Activated CD4-positive, CD25-positive, alpha-beta regulatory T cell treated with anti-CD3 and anti-CD28 coated beads, Interleukin-2, amount 50 U/mL, for 72 hours (primary cell): ENCODE measurements around the gene KCNMA1.
"Not testable (repeated sequence)": the region's sequence is repeated elsewhere in the genome, so short reads cannot be mapped to it uniquely, and the experiment has no call there.

Experiments
- DNase-seq: peaks from one replicate; pipeline ENCODE4 v3.0.0; 2021

The KCNMA1 gene

GRCh38 chr10:77436257-77436975 is 201.2 kb downstream of the KCNMA1 start:
- no peak for DNase-seq

- DNase-seq: no peak
These were observed 204.1 kb downstream of the KCNMA1 start for GRCh38 chr10:77433546-77433945.

DNA sequence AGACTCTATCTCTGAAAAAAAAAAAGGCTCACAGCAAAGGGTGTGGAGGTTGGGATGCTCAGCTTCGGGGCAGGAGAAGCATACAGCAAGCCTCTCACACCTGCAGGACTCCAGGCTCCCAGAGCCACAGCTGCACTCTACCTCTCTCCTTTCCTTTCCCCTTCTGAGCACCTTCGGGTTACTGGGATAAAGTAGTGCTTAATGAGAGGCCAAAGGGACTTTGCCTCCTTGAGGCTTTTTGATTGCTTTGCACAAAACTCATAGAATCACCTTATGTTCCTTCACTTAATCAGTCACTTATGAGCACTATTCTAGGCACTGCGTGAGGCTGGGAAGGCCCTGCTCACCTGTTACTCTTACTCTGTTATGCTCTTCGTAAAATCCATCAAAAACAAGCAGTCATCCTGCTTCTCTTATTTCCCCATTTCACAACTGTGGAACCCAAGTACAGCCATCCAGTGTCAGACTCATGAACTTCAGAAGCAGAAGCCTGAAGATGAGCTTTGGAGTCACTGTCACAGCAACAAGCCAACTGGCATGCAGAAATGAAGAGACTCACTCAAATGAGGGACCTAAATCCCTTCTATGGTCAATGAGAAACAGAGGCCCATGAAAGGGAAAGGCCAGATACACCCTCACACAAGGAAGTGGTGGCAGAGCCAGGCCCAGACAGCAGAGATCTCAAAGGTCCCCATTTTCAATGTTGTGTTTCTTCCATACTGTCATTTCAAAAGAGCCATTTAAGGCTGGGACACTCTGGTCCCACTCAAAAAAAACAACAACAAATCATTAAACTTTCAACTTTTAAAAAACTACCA is 205.4 kb downstream of the KCNMA1 start:
- no peak for DNase-seq

- DNase-seq: no peak
These were observed 206.4 kb downstream of the KCNMA1 start for GRCh38 chr10:77431209-77431611.

DNA sequence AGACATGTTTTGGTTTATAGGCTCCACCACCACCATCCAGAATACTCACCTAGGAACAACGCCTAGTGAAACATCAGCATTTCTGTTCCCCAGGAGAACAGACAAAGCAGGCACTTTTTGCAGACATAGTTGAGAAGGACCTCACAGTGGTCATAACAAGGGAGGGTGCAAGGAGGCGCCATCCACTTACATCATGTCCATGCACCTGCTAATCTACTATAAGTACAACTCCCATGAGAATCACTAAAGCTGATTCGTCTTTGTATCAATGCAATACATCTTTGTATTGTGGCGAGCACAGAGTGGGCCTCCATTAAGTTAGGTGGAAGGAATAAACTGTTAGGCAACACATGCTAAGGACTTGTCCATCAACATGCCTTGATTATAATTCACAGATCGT is 207.1 kb downstream of the KCNMA1 start:
- no peak for DNase-seq

DNA sequence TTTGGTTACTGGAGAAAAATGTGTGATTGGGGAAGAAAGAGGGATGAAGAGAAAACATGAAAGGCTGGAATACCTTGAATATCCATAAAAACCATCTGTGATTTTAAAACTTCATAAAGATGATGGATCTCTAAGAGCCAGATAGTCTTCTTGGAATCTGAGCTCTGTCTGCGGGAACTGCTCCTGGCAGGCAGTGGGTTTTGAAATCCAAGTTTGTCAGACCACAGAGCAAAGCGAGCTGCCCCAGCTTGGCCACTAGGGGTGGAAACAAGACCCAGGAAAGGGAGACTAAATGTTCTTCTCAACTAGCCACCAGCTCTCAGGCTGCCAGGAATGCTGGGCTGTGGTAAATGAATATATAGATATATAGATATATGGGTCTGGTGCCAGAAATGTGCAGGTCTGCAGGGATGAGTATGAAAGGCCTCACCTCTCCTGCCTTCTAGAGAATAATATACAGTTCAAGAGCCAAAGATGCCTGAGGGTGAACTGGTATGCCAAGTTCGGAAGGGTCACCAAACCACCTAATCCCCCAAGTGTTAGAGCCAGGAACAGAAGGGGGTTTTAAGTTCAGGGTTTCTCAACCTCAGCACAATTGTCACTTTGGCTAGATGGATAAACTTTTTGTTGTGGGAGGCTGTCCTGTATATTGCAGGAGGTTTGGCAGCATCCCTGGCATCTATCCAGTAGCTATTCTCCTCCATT is 208.8 kb downstream of the KCNMA1 start:
- no peak for DNase-seq

- DNase-seq: no peak
These were observed 213.4 kb downstream of the KCNMA1 start for GRCh38 chr10:77424257-77424656.

DNA sequence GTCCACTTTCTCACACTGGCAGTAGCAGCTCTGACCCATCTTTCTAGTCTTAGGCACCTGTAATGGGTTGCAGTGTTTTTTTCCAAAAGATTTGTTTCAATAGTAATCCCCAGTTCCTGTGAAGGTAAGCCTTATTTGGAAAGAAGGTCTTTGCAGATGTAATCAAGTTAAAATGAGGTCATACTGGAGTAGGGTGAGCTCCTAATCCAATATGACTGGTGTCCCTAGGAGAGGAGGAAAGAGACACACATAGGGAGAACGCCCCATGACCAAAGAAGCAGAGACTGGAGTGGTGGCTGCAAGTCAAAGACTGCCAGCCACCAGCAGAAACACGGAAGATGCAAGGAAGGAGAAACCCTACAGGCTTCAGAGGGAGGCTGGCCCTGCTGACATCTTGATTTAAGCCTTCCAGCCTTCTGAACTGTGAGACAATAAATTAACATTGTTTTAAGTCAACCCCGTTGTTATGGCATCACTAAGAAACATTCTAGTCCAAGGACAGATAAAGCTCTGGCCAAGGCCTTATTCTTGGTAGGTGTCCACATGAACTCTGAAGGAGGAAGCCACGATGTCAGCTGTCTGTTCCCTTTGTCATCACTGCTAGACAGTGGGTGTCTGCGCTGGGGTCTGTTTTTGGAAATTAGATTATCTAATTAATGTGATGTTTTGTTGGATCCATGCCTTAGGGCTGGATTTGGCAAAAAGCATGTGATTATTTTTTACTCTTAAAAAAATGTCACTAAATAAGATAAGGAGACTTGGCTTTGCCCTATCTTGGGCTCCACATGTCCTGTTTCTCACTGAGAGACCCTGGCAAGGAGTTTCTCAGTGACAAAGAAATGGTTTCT is 214.9 kb downstream of the KCNMA1 start:
- DNase-seq: no peak

DNA sequence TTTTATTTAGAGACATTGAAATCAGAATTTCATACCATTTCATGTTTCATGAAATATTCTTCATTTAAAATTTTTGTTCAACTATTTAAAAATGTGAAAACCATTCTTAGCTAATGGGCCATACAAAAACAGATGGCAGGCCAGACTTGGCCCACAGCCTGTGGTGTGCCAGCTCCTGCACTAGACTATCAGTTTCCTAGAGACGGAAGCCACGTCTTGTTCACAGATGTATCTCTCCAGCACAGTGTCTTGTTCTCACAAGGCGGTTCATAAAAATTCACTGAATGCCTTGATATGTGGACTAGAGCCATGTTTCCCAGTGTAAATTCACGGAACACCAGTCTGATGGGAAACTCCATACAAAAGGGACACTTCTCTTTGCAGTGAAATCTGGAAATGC is 216.0 kb downstream of the KCNMA1 start:
- no peak for DNase-seq

DNA sequence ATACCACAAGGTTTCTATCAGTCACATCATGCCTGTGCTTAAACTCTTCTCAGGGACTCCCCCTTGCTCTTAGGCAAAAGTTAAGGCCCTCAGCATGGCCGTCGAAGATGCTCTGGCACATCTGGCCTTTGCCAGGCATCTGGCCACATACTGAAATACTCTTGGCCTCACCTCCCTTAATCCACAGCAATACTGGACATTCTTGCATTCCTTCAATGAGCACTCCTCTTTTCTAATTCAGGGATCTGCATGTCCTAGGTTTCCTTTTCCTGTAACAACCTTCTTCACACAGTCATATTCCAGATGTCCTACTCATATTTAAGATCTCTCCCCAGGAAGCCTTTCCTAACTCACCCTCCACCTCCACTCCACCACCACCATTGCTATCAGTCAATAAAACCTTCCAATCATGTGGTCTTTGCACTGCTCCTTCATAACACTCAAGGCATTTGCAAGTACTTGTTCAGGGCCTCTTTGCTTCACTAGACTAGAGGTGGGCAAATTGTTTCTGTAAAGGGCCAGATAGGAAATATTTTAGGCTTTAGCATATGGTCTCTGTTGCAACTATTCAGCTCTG is 216.6 kb downstream of the KCNMA1 start:
- DNase-seq: no peak

GRCh38 chr10:77419979-77420378 is 217.6 kb downstream of the KCNMA1 start:
- no peak for DNase-seq

- DNase-seq: no peak
These were observed 218.6 kb downstream of the KCNMA1 start for GRCh38 chr10:77419056-77419455.

GRCh38 chr10:77417806-77418640 is 219.6 kb downstream of the KCNMA1 start:
- no peak for DNase-seq

DNA sequence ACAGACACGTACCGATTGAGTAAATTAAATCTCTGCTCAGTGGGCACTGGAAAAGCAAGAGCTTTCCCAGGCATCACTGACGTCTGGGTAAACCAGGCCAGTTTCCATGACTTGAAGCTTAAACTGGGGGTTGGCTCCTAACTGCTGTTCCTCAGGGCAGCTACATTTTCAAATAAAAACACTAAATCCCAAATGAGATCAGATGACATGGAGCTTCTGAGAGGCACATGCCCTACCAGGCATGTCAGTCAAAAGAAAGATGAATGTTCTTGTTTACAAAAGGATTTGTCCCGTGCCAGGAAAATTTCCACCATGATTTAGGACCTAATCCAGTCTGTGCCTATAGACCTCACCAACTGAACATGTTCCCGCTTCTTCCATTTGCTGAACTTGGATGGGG is 220.2 kb downstream of the KCNMA1 start:
- DNase-seq: no peak

- no peak for DNase-seq
These were observed 221.1 kb downstream of the KCNMA1 start for GRCh38 chr10:77416311-77417135.

DNA sequence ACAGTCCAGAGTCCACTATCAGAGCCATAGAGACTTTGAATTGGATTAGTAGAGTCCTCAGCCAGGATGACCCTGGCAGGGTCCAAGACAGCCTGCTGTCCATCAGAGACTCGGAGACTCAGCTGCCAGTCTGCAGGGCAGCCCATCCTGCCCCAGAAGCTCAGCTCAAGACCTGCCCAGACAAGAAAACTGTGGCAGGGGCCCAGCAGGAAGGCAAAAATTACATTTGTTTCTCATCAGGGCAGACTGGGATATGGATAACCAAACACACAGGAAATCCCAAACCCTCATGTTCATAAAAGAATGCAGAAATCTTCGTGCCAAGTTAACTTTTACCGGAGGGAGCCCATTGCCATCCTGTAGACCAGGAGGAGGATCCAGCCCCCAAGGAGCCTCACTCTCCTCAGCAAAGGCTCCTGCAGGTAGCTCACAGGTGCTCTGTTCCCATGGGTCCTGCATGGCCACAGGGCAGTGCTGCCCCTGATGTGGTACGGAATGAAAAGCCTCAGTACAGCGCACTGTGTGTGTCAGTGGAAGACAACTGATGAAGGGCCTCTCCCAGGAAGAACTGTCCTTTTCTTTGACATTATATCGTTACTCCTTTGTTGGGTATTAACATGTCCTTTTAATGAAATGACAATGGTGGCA is 222.2 kb downstream of the KCNMA1 start:
- DNase-seq: no peak

DNA sequence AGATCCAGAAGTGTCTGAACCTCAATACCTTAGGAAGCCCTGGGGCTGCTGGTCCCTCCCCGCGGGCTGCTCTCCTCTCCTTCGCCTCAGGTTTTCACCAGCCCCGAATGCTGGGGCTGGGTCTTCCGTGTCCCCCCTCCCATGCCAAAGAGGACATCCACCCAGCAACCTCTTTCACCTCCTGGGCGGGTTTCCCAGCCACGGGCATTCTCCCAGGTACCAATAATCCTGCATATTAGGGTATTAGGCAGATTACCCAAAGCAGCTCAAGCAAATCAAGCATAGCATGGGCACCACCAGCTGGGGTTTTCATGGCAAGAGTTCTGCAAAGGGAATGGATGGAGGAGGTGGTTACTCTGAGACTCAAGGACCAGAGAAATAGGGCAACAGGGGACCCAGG is 224.4 kb downstream of the KCNMA1 start:
- no peak for DNase-seq

DNA sequence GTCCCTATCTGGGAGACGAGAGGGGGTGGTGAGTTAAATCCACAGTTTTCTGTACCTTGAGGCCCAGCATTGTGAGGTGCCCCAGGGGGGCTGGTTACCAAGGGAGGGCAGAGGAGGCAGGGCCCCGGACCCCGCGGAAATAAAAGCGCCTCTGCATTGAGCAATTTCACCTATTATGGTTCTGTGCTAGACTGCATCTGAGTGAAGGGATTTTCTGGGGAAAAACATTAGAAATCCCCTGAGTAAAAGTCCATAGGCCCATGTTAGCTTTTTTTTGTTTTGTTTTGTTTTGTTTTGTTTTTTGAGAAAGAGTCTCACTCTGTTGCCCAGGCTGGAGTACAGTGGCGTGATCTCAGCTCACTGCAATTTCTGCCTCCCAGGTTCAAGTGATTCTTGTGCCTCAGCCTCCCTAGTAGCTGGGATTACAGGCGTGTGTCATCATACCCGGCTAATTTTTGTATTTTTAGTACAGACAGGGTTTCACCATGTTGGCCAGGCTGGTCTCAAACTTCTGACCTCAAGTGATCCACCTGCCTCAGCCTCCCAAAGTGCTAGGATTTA is 225.0 kb downstream of the KCNMA1 start:
- not testable (repeated sequence) for DNase-seq

DNA sequence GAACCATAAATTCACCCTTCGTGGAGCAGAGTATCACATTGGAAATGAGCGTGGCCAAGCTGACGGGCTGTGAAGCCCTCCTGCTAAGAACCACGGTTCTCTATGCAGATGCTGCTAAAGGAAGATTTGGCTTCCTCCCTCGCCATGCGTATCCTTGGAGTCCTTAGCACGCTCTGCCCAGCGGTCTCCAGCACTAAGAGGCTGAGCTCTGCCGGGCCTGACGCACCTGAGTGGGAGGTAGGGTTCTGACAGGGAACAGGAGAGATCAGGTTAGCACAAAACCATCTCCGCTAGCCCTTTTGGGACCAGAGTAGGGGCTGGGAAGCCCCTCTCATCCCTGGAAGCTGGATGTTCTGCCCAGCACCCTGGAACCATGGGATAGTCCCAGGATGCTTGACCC is 225.8 kb downstream of the KCNMA1 start:
- no peak for DNase-seq

- no peak for DNase-seq
These were observed 227.1 kb downstream of the KCNMA1 start for GRCh38 chr10:77410523-77410922.
